Coronary artery (tissue), 2 donors: ENCODE data around the gene SNRNP35.
"Not testable (repeated sequence)": the region's sequence is repeated elsewhere in the genome, so short reads cannot be mapped to it uniquely, and the experiment has no call there.

Source experiments
- DNase-seq: peaks from one replicate; pipeline ENCODE4 v3.0.0-alpha.2; 2017; ENCODE audit warnings: low spot score
- H3K27ac ChIP-seq, 2 donors: fragments of 200-600 bp; sonication (generic); one replicate each; pipeline ENCODE4 v1.5.1; 2016 to 2019
- H3K4me3 ChIP-seq: fragments of 200-600 bp; sonication (generic); 2 replicates; pipeline ENCODE4 v1.5.1; 2016; ENCODE audit warnings: mild to moderate bottlenecking, moderate library complexity
- TF ChIP-seq, protein P1 (sequence below): fragments of 200-600 bp; sonication (generic); IDR thresholded peaks from one replicate; pipeline ENCODE4 v1.5.1; 2019; ENCODE audit warnings: antibody characterized with exemption

SNRNP35 gene

DNA sequence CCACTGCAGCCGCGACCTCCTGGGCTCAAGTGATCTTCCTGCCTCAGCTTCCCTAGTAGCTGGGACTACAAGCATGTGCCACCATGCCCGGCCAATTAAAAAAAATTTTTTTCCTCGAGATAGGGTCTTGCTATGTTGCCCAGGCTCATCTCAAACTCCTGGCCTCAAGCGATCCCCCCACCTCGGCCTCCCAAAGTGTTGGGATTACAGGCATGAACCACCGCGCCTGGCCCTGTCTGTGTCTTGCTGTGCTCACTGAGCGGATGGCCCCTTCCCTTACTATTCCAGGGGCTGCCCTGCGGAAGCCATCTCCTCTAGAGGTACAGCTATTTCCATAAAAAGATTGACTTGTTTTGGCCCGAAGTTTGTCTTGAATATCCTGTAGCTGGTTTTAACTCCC, 20.1 kb downstream of the SNRNP35 start:
- Histone ChIP-seq H3K4me3 (peak overlapping the region; percentile 56), H3K27ac (peak overlapping the region; percentile 89 to 98)
- DNase-seq: no peak

DNA sequence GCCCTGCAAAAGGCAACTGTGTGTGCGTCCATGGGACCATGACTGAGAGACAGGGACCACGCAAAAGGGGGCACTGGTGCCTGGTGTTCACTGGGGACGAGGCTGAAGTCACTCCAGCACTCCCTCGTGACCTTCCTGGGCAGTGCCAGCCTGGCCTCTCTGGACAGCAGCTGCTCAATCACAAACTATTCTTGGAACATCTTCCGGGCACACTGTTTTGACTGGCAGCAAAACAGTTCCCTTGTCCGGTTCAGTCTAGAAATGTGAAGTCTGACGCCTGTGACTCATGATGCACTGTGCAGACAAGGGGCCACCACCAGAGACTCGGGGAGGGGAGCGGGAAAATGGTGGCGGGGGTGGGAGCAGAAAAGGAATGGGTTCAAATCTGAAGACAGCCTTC, 20.8 kb downstream of the SNRNP35 start:
- peak overlapping the region; percentile 89 to 98 for H3K27ac ChIP-seq
- DNase-seq: peak; percentile 89

More for the DNA sequence above, 20.1 kb downstream of the SNRNP35 start:
- TF ChIP-seq, protein P1, sequence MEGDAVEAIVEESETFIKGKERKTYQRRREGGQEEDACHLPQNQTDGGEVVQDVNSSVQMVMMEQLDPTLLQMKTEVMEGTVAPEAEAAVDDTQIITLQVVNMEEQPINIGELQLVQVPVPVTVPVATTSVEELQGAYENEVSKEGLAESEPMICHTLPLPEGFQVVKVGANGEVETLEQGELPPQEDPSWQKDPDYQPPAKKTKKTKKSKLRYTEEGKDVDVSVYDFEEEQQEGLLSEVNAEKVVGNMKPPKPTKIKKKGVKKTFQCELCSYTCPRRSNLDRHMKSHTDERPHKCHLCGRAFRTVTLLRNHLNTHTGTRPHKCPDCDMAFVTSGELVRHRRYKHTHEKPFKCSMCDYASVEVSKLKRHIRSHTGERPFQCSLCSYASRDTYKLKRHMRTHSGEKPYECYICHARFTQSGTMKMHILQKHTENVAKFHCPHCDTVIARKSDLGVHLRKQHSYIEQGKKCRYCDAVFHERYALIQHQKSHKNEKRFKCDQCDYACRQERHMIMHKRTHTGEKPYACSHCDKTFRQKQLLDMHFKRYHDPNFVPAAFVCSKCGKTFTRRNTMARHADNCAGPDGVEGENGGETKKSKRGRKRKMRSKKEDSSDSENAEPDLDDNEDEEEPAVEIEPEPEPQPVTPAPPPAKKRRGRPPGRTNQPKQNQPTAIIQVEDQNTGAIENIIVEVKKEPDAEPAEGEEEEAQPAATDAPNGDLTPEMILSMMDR: no peak

DNA sequence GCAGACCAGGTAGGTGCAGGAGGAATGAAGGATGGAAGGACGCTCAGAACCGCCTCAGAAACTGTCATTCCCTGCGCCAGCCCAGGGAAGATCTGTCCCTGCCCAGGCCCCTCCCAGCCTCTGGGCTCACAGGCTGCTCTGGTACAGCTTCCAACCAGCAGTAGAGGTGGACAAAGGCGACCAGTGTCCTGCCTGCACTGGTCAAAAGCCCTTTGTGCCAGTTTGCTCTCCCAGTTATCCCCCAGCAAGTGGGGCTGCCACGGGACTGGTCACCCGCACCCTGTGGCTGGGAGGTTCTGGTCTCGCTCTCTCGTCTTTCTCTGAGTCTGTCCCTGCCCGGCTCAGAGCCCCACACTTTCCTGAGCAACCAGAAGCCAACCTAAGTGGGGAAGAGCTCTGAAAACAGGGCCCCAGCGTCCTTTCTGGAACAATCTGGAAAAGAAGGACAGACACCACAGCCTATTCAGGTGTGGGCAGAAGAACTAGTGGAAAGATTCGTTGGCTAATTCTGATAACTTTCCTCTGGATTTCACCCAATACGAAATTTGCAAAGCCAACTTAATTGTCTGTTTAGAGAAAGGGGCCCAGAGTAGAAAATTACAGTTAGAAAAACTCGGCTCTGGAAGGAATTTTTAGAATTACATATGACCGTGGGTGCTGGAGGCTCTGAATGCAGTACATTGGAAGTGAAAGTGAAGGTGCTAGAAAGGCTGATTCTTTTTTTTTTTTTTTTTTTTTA, 21.7 kb downstream of the SNRNP35 start:
- Histone ChIP-seq H3K4me3 (peak overlapping the region; percentile 56), H3K27ac (peak overlapping the region; percentile 89 to 98)
- no peak for DNase-seq
- TF ChIP-seq, protein P1: no peak

More for the DNA sequence above, 20.8 kb downstream of the SNRNP35 start:
- H3K4me3 ChIP-seq: peak overlapping the region; percentile 56
- TF ChIP-seq, protein P1: no peak

DNA sequence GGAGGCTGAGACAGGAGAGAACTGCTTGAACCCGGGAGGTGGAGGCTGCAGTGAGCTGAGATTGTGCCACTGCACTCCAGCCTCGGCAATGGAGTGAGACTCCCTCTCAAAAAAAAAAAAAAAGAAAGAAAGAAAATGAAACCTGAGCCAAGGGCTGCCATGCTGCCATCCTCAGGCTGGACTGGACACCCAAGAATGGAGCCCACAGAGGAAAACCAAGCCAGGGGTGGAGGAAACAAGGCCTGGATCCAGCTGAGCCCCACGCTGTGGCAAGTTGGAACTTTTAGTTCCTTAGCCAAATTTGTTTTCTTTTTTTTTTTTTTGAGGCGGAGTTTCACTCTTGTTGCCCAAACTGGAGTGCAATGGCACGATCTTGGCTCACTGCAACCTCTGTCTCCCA, 23.3 kb downstream of the SNRNP35 start:
- H3K27ac ChIP-seq: peak overlapping the region in 1 of 2 donors; percentile 98
- DNase-seq, H3K4me3 ChIP-seq: not testable (repeated sequence)

DNA sequence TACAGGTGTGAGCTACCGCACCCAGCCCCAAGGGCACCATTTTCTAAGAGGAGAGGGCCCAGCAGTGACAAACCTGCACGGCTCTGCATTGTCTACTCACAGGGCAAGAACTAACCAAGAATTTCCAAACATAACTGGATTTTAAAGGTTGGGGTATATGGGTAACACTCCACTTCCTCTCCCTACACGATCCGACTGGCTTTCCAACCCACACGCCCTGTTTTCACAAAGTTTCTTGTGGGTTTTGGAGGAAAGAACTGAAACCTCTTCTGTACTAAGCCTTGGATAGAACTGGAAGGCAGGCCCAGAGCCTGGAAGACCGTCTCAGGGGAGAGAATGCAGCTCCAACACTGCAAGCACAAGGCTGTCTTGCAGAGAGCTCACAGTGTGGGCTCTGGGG, 24.9 kb downstream of the SNRNP35 start:
- TF ChIP-seq, protein P1: no peak
- H3K4me3 ChIP-seq: no peak overlapping the region
- DNase-seq: no peak
- H3K27ac ChIP-seq: peak overlapping the region; percentile 9 to 63

DNA sequence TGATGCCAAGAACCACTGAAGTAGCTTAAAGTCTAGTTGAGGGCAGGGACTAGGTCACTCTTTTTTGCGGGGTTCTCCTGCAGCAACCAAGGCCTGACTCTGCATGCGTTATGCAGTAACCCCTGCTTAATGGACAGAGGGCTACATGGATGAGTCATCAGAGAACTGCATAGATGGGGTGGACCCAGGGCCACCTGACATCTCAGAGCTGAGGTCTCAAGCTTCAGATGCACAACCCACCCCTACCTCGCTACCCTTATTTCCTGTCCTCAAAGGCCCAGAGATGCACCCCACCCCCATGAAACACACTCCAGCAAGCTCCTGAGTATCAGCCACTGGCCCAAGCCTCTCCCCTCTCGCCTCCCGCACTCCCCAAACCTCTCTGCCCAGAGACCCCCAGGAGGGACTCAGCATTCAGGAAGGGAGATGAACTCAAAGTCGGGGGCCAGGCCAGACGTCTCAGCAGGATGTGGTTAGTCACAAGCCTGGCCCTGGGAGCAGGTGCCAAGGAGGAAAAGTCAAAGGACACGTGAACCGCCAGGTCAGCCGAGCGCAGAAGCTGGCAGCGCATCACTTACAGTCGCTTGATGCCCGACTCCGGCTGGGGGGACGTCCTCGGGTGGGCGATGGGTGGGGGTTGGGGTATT, 25.8 kb downstream of the SNRNP35 start:
- DNase-seq: no peak
- no peak overlapping the region for H3K4me3 ChIP-seq
- H3K27ac ChIP-seq: peak overlapping the region; percentile 13 to 63
- TF ChIP-seq, protein P1: no peak

DNA sequence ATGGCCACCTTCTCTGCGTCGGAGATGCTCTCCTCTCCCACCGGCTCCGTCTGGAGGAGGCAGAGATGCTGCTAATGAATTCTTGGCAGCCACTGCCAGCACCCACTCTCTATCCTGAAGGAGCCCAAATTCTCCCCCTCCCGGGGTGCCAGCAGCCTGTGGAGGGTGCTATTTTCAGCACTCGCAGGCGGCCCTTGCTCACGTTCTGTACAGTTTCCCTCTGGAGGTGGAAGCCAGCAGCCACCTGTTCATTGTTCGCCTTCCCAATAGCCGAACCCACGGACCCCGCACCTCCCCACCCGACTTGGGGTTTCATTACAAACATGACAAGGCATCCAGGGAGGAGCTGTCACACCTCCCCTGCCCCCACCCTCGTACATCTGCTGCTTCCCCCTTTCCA, 27.8 kb downstream of the SNRNP35 start:
- no peak for DNase-seq
- H3K27ac ChIP-seq: peak overlapping the region in 1 of 2 donors; percentile 3
- TF ChIP-seq, protein P1: no peak
- no peak overlapping the region for H3K4me3 ChIP-seq
